Endometrium (tissue), 2 donors: ENCODE measurements around the gene NSMCE1.
"Not testable (repeated sequence)": the region's sequence is repeated elsewhere in the genome, so short reads cannot be mapped to it uniquely, and the experiment has no call there.

Experiments used
- FAIRE-seq: peaks from 2 replicates; lab custom pipeline; 2012; peaks lifted over from hg19 to GRCh38; lab: Jason Lieb, UNC
- donor health status: control.
- donor health status: control.

The NSMCE1 gene

GRCh38 chr16:27302126-27302525, 33.6 kb upstream of the NSMCE1 start:
- FAIRE-seq, result no peak

- FAIRE-seq, result no peak
Measured at GRCh38 chr16:27301236-27301861, 32.8 kb upstream of the NSMCE1 start.

- FAIRE-seq, result no peak
Measured at GRCh38 chr16:27298132-27298531, 29.6 kb upstream of the NSMCE1 start.

- no peak for FAIRE-seq
Measured at GRCh38 chr16:27293343-27293742, 24.8 kb upstream of the NSMCE1 start.

GRCh38 chr16:27291722-27292240, 23.2 kb upstream of the NSMCE1 start:
- FAIRE-seq, result no peak

- FAIRE-seq, result no peak
Measured at GRCh38 chr16:27291106-27291505, 22.5 kb upstream of the NSMCE1 start.

- no peak for FAIRE-seq
Measured at GRCh38 chr16:27290562-27290961, 22.0 kb upstream of the NSMCE1 start.

- no peak for FAIRE-seq
Measured at GRCh38 chr16:27289669-27290068, 21.1 kb upstream of the NSMCE1 start.

GRCh38 chr16:27288313-27288712, 19.7 kb upstream of the NSMCE1 start:
- not testable (repeated sequence) for FAIRE-seq

- no peak for FAIRE-seq
Measured at GRCh38 chr16:27287887-27288286, 19.3 kb upstream of the NSMCE1 start.

GRCh38 chr16:27287051-27287811, 18.7 kb upstream of the NSMCE1 start:
- no peak for FAIRE-seq

GRCh38 chr16:27286451-27286850, 17.9 kb upstream of the NSMCE1 start:
- FAIRE-seq, result no peak

- FAIRE-seq, result no peak
Measured at GRCh38 chr16:27285676-27286196, 17.2 kb upstream of the NSMCE1 start.

- FAIRE-seq, result no peak
Measured at GRCh38 chr16:27284865-27285675, 16.5 kb upstream of the NSMCE1 start.

GRCh38 chr16:27281243-27281642, 12.7 kb upstream of the NSMCE1 start:
- no peak for FAIRE-seq

- FAIRE-seq, result no peak
Measured at GRCh38 chr16:27275394-27275793, 6.8 kb upstream of the NSMCE1 start.

GRCh38 chr16:27274424-27274874, 5.9 kb upstream of the NSMCE1 start:
- not testable (repeated sequence) for FAIRE-seq

GRCh38 chr16:27273670-27274423, 5.3 kb upstream of the NSMCE1 start:
- FAIRE-seq, result no peak

GRCh38 chr16:27273330-27273669, 4.7 kb upstream of the NSMCE1 start:
- no peak for FAIRE-seq

- FAIRE-seq, result not testable (repeated sequence)
Measured at GRCh38 chr16:27272697-27273096, 4.1 kb upstream of the NSMCE1 start.

GRCh38 chr16:27272076-27272475, 3.5 kb upstream of the NSMCE1 start:
- no peak for FAIRE-seq

- no peak for FAIRE-seq
Measured at GRCh38 chr16:27270349-27270748, 1.8 kb upstream of the NSMCE1 start.
